GM19452 (cell line): ENCODE results near the gene FMN1.

Experiments used
- ATAC-seq: cut with Tn5 transposase; IDR thresholded peaks from one replicate; pipeline ENCODE4 v1.9.1; 2021; ENCODE audit not compliant: unreplicated experiment

The FMN1 gene

GRCh38 chr15:33194704-33195670 lies at the start of gene FMN1:
FMN1 (minus strand) TSS chr15:33194714; CDS start chr15:33154914, 39,800 bp downstream.
- peak; percentile 98 for ATAC-seq

GRCh38 chr15:33243869-33244268 lies 49.4 kb upstream of the FMN1 start:
- no peak for ATAC-seq

GRCh38 chr15:33243393-33243792 lies 48.9 kb upstream of the FMN1 start:
- no peak for ATAC-seq

GRCh38 chr15:33242669-33243191 lies 48.2 kb upstream of the FMN1 start:
- no peak for ATAC-seq

- ATAC-seq, result no peak
Observed at GRCh38 chr15:33242165-33242564, 47.7 kb upstream of the FMN1 start.

DNA sequence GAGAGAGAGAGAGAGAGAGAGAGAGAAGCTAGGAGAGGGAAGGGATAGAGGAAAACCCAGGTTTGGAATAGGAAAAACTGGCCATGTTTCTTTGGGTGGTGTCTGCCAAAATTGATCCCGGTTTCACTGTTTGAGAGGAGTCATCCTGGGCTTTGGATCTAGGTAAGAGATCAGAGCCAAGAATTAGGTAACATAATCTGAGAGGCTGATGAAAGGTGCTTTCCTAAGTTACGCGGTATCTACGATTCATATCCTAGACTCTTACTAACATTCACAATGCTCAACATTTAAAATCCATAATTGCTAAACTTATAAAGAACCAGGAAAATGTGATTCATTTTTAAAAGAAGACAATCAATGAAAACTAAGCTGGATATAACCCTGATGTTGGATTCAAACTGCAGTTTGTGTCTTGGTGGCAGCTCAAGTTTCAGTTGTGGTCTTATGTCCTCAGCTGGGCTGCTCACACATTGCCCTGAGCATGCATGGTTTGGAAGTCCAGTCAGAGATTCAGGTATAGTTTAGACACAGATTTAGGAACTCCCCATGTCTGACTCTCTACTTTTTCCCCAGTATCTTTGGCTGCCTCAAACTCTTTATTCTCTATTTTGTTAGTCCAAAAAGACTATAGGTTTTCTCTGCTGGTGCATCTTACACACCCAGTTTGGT lies 42.5 kb upstream of the FMN1 start:
- ATAC-seq, result no peak

DNA sequence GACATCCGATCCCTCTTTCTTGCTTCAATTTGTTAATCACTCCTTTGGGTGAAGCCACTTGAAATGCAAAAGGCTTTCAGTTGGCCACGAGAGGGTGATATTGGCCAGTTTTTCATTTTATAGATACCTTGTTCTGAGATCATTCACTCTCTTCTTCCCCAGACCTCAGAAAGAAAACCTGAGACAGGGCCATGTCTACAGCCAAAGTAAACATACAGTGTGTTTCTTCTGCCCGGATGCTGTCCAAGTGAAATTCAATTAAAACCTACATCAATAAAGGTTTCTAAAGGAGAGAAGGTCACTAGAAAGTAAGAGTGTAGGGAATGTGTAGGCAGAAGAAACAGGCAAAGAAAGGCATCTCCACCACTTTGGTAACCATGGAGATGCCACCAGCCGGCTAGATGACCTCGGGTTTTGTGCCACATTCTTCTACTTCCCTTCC lies 39.5 kb upstream of the FMN1 start:
- no peak for ATAC-seq

- peak; percentile 93 for ATAC-seq
Observed at GRCh38 chr15:33226559-33227181, 32.2 kb upstream of the FMN1 start.

- no peak for ATAC-seq
Observed at GRCh38 chr15:33218071-33218491, 23.6 kb upstream of the FMN1 start.

GRCh38 chr15:33215941-33216872 lies 21.7 kb upstream of the FMN1 start:
- no peak for ATAC-seq

- no peak for ATAC-seq
Observed at GRCh38 chr15:33211176-33211808, 16.8 kb upstream of the FMN1 start.

DNA sequence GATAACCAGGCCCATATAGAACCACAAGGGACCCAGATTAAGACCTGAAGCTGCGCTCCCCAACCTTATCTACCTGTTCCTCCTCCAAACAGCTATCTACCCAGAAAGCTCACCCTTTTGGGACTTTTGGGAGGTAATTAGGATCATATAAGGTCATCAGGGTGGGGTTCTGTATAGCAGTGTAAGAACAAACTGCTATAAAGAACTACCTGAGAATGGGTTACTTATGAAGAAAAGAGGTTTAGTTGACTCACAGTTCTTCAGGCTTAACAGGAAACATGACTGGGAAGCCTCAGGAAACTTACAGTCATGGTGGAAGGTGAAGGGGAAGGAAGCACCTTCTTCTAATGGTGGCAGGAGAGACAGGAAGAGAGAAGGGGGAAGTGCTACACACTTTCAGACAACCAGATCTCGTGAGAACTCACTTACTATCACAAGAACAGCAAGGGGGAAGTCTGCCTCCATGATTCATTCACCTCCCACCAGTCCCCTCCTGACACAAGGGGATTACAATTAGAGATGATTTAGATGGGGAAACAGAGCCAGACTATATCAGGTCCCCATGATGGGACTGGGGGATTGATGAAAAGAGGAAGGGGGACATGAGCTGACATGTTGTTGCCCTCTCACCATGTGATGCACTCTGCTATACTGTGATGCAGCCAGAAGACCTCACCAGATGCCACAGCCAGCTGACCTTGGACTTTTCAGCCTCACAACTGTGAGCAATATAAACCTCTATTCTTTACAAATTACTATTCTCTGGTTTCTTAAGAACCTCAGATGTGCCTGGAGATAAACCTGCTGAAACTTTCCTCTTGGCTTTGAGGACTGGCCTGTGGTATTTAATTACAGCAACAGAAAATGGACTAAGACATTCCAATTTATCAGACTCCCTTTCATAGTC lies 15.3 kb upstream of the FMN1 start:
- no peak for ATAC-seq

- no peak for ATAC-seq
Observed at GRCh38 chr15:33207646-33208045, 13.1 kb upstream of the FMN1 start.

DNA sequence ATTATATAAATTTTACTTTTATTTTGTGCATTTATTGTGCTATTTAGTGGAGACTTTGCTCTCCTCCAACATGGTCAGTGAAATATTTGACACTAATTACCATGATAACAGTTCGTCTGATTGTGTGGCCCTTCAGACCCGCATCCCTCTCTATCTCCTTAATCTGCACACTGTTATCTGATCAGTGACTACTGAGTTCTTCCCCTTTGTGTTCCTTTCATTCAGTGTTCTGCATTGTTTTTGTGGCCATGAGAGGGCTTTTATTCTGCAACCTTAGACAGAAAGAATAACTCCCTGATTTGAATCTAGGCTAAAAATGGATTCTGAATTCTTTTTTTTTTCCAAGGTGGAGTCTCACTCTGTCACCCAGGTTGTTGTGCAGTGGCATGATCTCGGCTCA lies 11.9 kb upstream of the FMN1 start:
- ATAC-seq, result no peak

- ATAC-seq, result no peak
Observed at GRCh38 chr15:33204926-33205325, 10.4 kb upstream of the FMN1 start.

GRCh38 chr15:33204087-33204486 lies 9.6 kb upstream of the FMN1 start:
- no peak for ATAC-seq

GRCh38 chr15:33201491-33202231 lies 7.1 kb upstream of the FMN1 start:
- peak; percentile 87 for ATAC-seq

- ATAC-seq, result no peak
Observed at GRCh38 chr15:33200903-33201302, 6.4 kb upstream of the FMN1 start.
